ENCODE results near the gene PRKCI. TPM values are rescaled to one million over a fixed set of nuclear protein-coding genes. Genes with fewer than 3 reads are reported as not detected.
"Not testable (repeated sequence)": the region's sequence is repeated elsewhere in the genome, so short reads cannot be mapped to it uniquely, and the experiment has no call there.

Gene PRKCI
- polyA plus RNA-seq, 1 donor from 2014 or later, result 70.8 TPM

DNA sequence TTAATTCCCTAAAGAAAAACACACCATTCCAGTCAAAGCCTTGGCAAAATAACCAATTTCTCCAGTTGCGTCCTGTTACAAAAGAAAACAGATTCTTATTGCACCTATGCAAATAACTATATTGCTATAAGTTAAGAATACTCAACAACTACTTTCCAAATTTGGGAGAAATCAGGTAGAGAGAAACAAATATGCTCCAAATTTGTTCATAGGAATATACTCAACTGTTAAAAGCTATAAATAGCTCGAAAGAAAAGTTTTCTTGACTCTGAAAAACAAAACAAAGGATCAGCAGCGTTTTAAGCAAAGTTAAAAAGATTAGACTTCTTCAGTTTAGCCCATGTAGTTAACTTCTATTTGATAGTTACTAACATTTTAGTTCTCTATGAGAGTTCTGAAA lies 115.2 kb downstream of the PRKCI start:
- no peaks in the 10 kb centered on the region for H3K36me3 ChIP-seq (ENCODE audit: insufficient read depth, low read length)
- no peak overlapping the region for H3K4me3 ChIP-seq (ENCODE audit: low read length)
- H3K79me2 ChIP-seq (replicated peaks; ENCODE audit: insufficient read depth, low read length), result no peaks in the 10 kb centered on the region
- no peaks in the 10 kb centered on the region for H3F3A ChIP-seq (ENCODE audit: insufficient read depth, low read length, poor library complexity, severe bottlenecking)
- TF ChIP-seq EZH2 (IDR thresholded peaks at IDR 0.05; ENCODE audit: borderline replicate concordance, insufficient read depth, low read length, poor library complexity, severe bottlenecking), result no peak
- no peak for TF ChIP-seq SMC3 (conservative IDR thresholded peaks at IDR 0.05; ENCODE audit: poor library complexity)
- no peak overlapping the region for H3K27ac ChIP-seq (ENCODE audit: low read length)
- H2AFZ ChIP-seq (ENCODE audit: low read depth, low read length), result no peak overlapping the region
- no peak overlapping the region for H3K4me2 ChIP-seq (ENCODE audit: low read length)
- no peaks in the 10 kb centered on the region for H3K9me3 ChIP-seq (ENCODE audit: low read length)
- H4K20me1 ChIP-seq (ENCODE audit: insufficient read depth), result no peaks in the 10 kb centered on the region
- no peak overlapping the region for H3K9ac ChIP-seq (ENCODE audit: low read length)
- H3K27me3 ChIP-seq (ENCODE audit: insufficient read depth, low read depth, low read length), result no peaks in the 10 kb centered on the region
- no peaks in the 10 kb centered on the region for H3K9me2 ChIP-seq (ENCODE audit: insufficient read depth, low read length)

- H3K4me3 ChIP-seq (ENCODE audit: low read length), result no peak overlapping the region
- H3K27ac ChIP-seq (ENCODE audit: low read length), result no peak overlapping the region
- no peaks in the 10 kb centered on the region for H3K79me2 ChIP-seq (replicated peaks; ENCODE audit: insufficient read depth, low read length)
- no peaks in the 10 kb centered on the region for H3K27me3 ChIP-seq (ENCODE audit: insufficient read depth, low read depth, low read length)
- no peak overlapping the region for H3K4me2 ChIP-seq (ENCODE audit: low read length)
- no peak overlapping the region for H3K9ac ChIP-seq (ENCODE audit: low read length)
- H3K36me3 ChIP-seq (ENCODE audit: insufficient read depth, low read length), result no peaks in the 10 kb centered on the region
- H3F3A ChIP-seq (ENCODE audit: insufficient read depth, low read length, poor library complexity, severe bottlenecking), result no peaks in the 10 kb centered on the region
- H3K9me3 ChIP-seq (ENCODE audit: low read length), result no peaks in the 10 kb centered on the region
- no peak for TF ChIP-seq TAF1 (IDR thresholded peaks at IDR 0.05; ENCODE audit: low read depth)
- TF ChIP-seq CTCF (IDR thresholded peaks at IDR 0.05; ENCODE audit: poor library complexity, severe bottlenecking), result no peak
- TF ChIP-seq POLR2AphosphoS5 (IDR thresholded peaks at IDR 0.05), result no peak
- TF ChIP-seq RAD21 (conservative IDR thresholded peaks at IDR 0.05), result no peak
- TF ChIP-seq EZH2 (IDR thresholded peaks at IDR 0.05; ENCODE audit: borderline replicate concordance, insufficient read depth, low read length, poor library complexity, severe bottlenecking), result no peak
- no peak for TF ChIP-seq MXI1 (conservative IDR thresholded peaks at IDR 0.05; ENCODE audit: poor library complexity, severe bottlenecking)
- no peak for TF ChIP-seq SMC3 (conservative IDR thresholded peaks at IDR 0.05; ENCODE audit: poor library complexity)
- TF ChIP-seq, protein P1, sequence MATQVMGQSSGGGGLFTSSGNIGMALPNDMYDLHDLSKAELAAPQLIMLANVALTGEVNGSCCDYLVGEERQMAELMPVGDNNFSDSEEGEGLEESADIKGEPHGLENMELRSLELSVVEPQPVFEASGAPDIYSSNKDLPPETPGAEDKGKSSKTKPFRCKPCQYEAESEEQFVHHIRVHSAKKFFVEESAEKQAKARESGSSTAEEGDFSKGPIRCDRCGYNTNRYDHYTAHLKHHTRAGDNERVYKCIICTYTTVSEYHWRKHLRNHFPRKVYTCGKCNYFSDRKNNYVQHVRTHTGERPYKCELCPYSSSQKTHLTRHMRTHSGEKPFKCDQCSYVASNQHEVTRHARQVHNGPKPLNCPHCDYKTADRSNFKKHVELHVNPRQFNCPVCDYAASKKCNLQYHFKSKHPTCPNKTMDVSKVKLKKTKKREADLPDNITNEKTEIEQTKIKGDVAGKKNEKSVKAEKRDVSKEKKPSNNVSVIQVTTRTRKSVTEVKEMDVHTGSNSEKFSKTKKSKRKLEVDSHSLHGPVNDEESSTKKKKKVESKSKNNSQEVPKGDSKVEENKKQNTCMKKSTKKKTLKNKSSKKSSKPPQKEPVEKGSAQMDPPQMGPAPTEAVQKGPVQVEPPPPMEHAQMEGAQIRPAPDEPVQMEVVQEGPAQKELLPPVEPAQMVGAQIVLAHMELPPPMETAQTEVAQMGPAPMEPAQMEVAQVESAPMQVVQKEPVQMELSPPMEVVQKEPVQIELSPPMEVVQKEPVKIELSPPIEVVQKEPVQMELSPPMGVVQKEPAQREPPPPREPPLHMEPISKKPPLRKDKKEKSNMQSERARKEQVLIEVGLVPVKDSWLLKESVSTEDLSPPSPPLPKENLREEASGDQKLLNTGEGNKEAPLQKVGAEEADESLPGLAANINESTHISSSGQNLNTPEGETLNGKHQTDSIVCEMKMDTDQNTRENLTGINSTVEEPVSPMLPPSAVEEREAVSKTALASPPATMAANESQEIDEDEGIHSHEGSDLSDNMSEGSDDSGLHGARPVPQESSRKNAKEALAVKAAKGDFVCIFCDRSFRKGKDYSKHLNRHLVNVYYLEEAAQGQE (IDR thresholded peaks at IDR 0.05; ENCODE audit: borderline replicate concordance), result no peak
- TF ChIP-seq EP300 (conservative IDR thresholded peaks at IDR 0.05; ENCODE audit: poor library complexity, severe bottlenecking), result no peak
- H3K9me2 ChIP-seq (ENCODE audit: insufficient read depth, low read length), result no peaks in the 10 kb centered on the region
- no peaks in the 10 kb centered on the region for H4K20me1 ChIP-seq (ENCODE audit: insufficient read depth)
- no peak overlapping the region for H2AFZ ChIP-seq (ENCODE audit: low read depth, low read length)
These were observed 116.6 kb downstream of the PRKCI start for GRCh38 chr3:170338690-170339340.

- H3K9me3 ChIP-seq (ENCODE audit: low read length); H3K4me3 ChIP-seq (ENCODE audit: low read length); H3K4me2 ChIP-seq (ENCODE audit: low read length); H3K9ac ChIP-seq (ENCODE audit: low read length); H2AFZ ChIP-seq (ENCODE audit: low read depth, low read length); H3K27ac ChIP-seq (ENCODE audit: low read length); H3K79me2 ChIP-seq (replicated peaks; ENCODE audit: insufficient read depth, low read length); H3K9me2 ChIP-seq (ENCODE audit: insufficient read depth, low read length); H3K27me3 ChIP-seq (ENCODE audit: insufficient read depth, low read depth, low read length); H3F3A ChIP-seq (ENCODE audit: insufficient read depth, low read length, poor library complexity, severe bottlenecking); H4K20me1 ChIP-seq (ENCODE audit: insufficient read depth); H3K36me3 ChIP-seq (ENCODE audit: insufficient read depth, low read length): not testable (repeated sequence)
These were observed 120.0 kb downstream of the PRKCI start for GRCh38 chr3:170342273-170342672.

- H3K9me3 ChIP-seq (ENCODE audit: low read length); H3K79me2 ChIP-seq (replicated peaks; ENCODE audit: insufficient read depth, low read length); H3K4me3 ChIP-seq (ENCODE audit: low read length); H3K9me2 ChIP-seq (ENCODE audit: insufficient read depth, low read length); H3K27ac ChIP-seq (ENCODE audit: low read length); H3F3A ChIP-seq (ENCODE audit: insufficient read depth, low read length, poor library complexity, severe bottlenecking); H3K4me2 ChIP-seq (ENCODE audit: low read length); H3K27me3 ChIP-seq (ENCODE audit: insufficient read depth, low read depth, low read length); H4K20me1 ChIP-seq (ENCODE audit: insufficient read depth); H3K36me3 ChIP-seq (ENCODE audit: insufficient read depth, low read length); H2AFZ ChIP-seq (ENCODE audit: low read depth, low read length); H3K9ac ChIP-seq (ENCODE audit: low read length): not testable (repeated sequence)
These were observed 121.6 kb downstream of the PRKCI start for GRCh38 chr3:170343859-170344258.

All from neural cell (in vitro differentiated cells).